Activated T-cell treated with anti-CD3 and anti-CD28 coated beads for 1 hour (primary cell): Measurements from ENCODE around the gene RRAD.
A peak's percentile ranks its signal among the peaks of the same experiment; 100 is the strongest.
"Not testable (repeated sequence)": the region's sequence is repeated elsewhere in the genome, so short reads cannot be mapped to it uniquely, and the experiment has no call there.

Experiments used
- DNase-seq: peaks from one replicate; pipeline ENCODE4 v3.0.0-alpha.2; 2020; ENCODE audit warnings: low read depth

The RRAD gene

GRCh38 chr16:66900721-66901441 is 24.5 kb downstream of the RRAD start:
- no peak for DNase-seq

GRCh38 chr16:66899945-66900710 is 25.2 kb downstream of the RRAD start:
- DNase-seq, result no peak

GRCh38 chr16:66899310-66899944 is 25.9 kb downstream of the RRAD start:
- DNase-seq, result no peak

- DNase-seq, result no peak
These were observed 26.4 kb downstream of the RRAD start for GRCh38 chr16:66898933-66899309.

GRCh38 chr16:66898207-66898606 is 27.1 kb downstream of the RRAD start:
- no peak for DNase-seq

- not testable (repeated sequence) for DNase-seq
These were observed 28.7 kb downstream of the RRAD start for GRCh38 chr16:66896682-66897081.

- no peak for DNase-seq
These were observed 29.3 kb downstream of the RRAD start for GRCh38 chr16:66895999-66896398.

- no peak for DNase-seq
These were observed 29.7 kb downstream of the RRAD start for GRCh38 chr16:66895689-66895979.

GRCh38 chr16:66894948-66895688 is 30.2 kb downstream of the RRAD start:
- DNase-seq, result peak; percentile 24

GRCh38 chr16:66894055-66894454 is 31.3 kb downstream of the RRAD start:
- no peak for DNase-seq

GRCh38 chr16:66891797-66892196 is 33.5 kb downstream of the RRAD start:
- no peak for DNase-seq

GRCh38 chr16:66891360-66891759 is 34.0 kb downstream of the RRAD start:
- no peak for DNase-seq

- no peak for DNase-seq
These were observed 34.5 kb downstream of the RRAD start for GRCh38 chr16:66890799-66891198.

GRCh38 chr16:66889622-66890021 is 35.7 kb downstream of the RRAD start:
- no peak for DNase-seq

- no peak for DNase-seq
These were observed 36.4 kb downstream of the RRAD start for GRCh38 chr16:66888647-66889615.

- no peak for DNase-seq
These were observed 38.4 kb downstream of the RRAD start for GRCh38 chr16:66886914-66887313.

- DNase-seq, result no peak
These were observed 39.0 kb downstream of the RRAD start for GRCh38 chr16:66886321-66886720.

GRCh38 chr16:66885491-66885890 is 39.8 kb downstream of the RRAD start:
- no peak for DNase-seq

- no peak for DNase-seq
These were observed 42.6 kb downstream of the RRAD start for GRCh38 chr16:66882702-66883101.

- no peak for DNase-seq
These were observed 43.3 kb downstream of the RRAD start for GRCh38 chr16:66881964-66882508.

- no peak for DNase-seq
These were observed 43.8 kb downstream of the RRAD start for GRCh38 chr16:66881560-66881959.
